Stomach (tissue), 9 donors: ENCODE results near the gene PCDH15. TPM values are rescaled to one million over a fixed set of nuclear protein-coding genes. Genes with fewer than 3 reads are reported as not detected.

Experiments
- DNase-seq, 2 donors: peaks; one replicate each; pipeline versions ENCODE4 v3.0.0 to v3.0.0-alpha.2; 2013 to 2019
- H3K27ac ChIP-seq, 5 donors: fragments of 200-600 bp in 4 of 5; sonication (generic) in 4 of 5; one replicate each; pipeline ENCODE4 v1.5.1; 2013 to 2019; ENCODE audit warnings: mild to moderate bottlenecking in 1 of 5, moderate library complexity in 1 of 5
- H3K27me3 ChIP-seq, 3 donors: fragments of 200-600 bp; sonication (generic); one replicate each; pipeline ENCODE4 v1.5.1; 2017 to 2019; ENCODE audit warnings: mixed run types in 1 of 3
- H3K36me3 ChIP-seq, 4 donors: fragments of 200-600 bp; sonication (generic); 1 replicate in 3 of 4; 2 replicates in 1 of 4; pipeline ENCODE4 v1.5.1; 2016 to 2019
- H3K4me1 ChIP-seq, 4 donors: fragments of 200-600 bp; sonication (generic); one replicate each; pipeline ENCODE4 v1.5.1; 2016 to 2019
- H3K4me3 ChIP-seq, 4 donors: fragments of 200-600 bp; sonication (generic) in 3 of 4; one replicate each; pipeline ENCODE4 v1.5.1; 2016 to 2019; ENCODE audit warnings: mild to moderate bottlenecking in 1 of 4
- H3K9me3 ChIP-seq, 4 donors: fragments of 200-600 bp; sonication (generic); one replicate each; pipeline ENCODE4 v1.5.1; 2016 to 2019
- EP300 ChIP-seq: sonication (generic); formaldehyde crosslinking; IDR thresholded peaks from one replicate; pipeline ENCODE4 v1.6.1; 2017; ENCODE audit warnings: antibody characterized with exemption
- POLR2A ChIP-seq, 4 donors: fragments of 450-650 bp; IDR thresholded peaks; one replicate each; pipeline ENCODE4 v1.6.1; 2016; ENCODE audit warnings: antibody characterized with exemption in 4 of 4, control low read depth in 2 of 4, mild to moderate bottlenecking in 1 of 4, moderate library complexity in 1 of 4
- POLR2AphosphoS5 ChIP-seq, 3 donors: sonication (generic); formaldehyde crosslinking; IDR thresholded peaks; one replicate each; pipeline ENCODE4 v1.6.1; 2016; ENCODE audit warnings: antibody characterized with exemption in 3 of 3
- WGBS, 5 donors: extraction: QIAGEN DNeasy Blood & Tissue Kit in 3 of 5; methylation state at CpG; one replicate each; pipeline versions ENCODE4 v1.1.5 to v1.1.7; 2013 to 2018; 5-methylcytosine and 5-hydroxymethylcytosine counted together
- intact Hi-C: fragments of 100-400 bp; cut with DNase I; formaldehyde crosslinking; loops from one replicate; pipeline ENCODE4 v1.15.1; 2023; ENCODE audit warnings: low total_unique reads
- polyA plus RNA-seq, 3 donors: library from polyadenylated mRNA; stranded (reverse); fragments of 200-250 nt; gene quantifications; one replicate each; pipeline ENCODE4 v1.2.3, GENCODE V29; 2013
- total RNA-seq, 5 donors: library from RNA; depleted of rRNA; stranded (reverse); fragments of >200 nt; gene quantifications; one replicate each; pipeline versions ENCODE4 v1.1.0 to v1.2.3, GENCODE V29; 2014 to 2016
- TF ChIP-seq, protein P1 (sequence below), 7 experiments: fragments of 450-650 bp in 4 of 7; fragments of 200-600 bp in 3 of 7; sonication (generic) in 3 of 7; IDR thresholded peaks; one replicate each; pipeline ENCODE4 v1.5.1; 2016 to 2019; ENCODE audit warnings: antibody characterized with exemption in 7 of 7, control low read depth in 2 of 7, mild to moderate bottlenecking in 1 of 7
- donor health status: healthy with polysubstance abuse.
- donor health status: Bipolar disorder and iron deficiency.
- donor health status: healthy.

Gene PCDH15
- total and polyA plus RNA-seq, 8 donors = 3.7 TPM; not detected in 7

- WGBS, 5 donors = 63 to 71% (median 67%) methylated on average over 4 of the region's 4 CpGs
- Histone ChIP-seq H3K27ac (no peak overlapping the region), H3K4me1 (no peaks in the 10 kb centered on the region), H3K27me3 (no peaks in the 10 kb centered on the region), H3K9me3 (no peaks in the 10 kb centered on the region), H3K36me3 (no peaks in the 10 kb centered on the region), H3K4me3 (no peak overlapping the region)
- no peak for DNase-seq
- intact Hi-C loops = no loop called here
- TF ChIP-seq POLR2A (IDR thresholded peaks at IDR 0.05) (no peak), POLR2AphosphoS5 (IDR thresholded peaks at IDR 0.05) (no peak), EP300 (no peak)
- TF ChIP-seq, protein P1, sequence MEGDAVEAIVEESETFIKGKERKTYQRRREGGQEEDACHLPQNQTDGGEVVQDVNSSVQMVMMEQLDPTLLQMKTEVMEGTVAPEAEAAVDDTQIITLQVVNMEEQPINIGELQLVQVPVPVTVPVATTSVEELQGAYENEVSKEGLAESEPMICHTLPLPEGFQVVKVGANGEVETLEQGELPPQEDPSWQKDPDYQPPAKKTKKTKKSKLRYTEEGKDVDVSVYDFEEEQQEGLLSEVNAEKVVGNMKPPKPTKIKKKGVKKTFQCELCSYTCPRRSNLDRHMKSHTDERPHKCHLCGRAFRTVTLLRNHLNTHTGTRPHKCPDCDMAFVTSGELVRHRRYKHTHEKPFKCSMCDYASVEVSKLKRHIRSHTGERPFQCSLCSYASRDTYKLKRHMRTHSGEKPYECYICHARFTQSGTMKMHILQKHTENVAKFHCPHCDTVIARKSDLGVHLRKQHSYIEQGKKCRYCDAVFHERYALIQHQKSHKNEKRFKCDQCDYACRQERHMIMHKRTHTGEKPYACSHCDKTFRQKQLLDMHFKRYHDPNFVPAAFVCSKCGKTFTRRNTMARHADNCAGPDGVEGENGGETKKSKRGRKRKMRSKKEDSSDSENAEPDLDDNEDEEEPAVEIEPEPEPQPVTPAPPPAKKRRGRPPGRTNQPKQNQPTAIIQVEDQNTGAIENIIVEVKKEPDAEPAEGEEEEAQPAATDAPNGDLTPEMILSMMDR (IDR thresholded peaks at IDR 0.05) = no peak
These were observed 960.4 kb downstream of the PCDH15 start for GRCh38 chr10:53840653-53841052.

DNA sequence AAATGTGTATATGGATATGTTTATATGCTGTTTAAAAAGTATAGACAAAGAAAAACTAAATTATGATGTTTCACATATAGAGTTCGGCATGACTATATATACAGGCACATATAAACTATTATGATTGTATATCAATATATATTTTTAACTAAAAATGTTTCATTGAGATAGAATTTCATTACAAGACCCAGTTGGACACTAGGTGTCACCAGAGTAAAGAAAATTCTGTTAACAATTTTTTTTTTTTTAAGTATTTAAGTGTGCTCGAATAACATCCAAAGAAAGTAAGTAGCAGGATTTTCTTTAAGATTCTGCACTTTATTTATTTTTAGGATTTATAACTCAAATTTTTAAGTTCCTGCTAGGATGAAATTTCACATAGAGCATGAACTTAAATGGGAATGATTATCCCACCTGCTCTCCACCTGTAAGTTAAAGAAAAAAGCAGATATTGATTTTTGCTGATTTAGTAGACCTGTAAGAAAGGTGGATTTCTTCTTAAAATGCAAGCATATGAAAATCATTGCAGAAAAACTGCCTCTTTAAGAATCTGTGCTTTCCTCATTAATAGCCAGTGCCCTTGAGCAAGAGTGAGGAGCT lies 961.5 kb downstream of the PCDH15 start:
- intact Hi-C loops = no loop called here
- Histone ChIP-seq H3K36me3 (no peaks in the 10 kb centered on the region), H3K9me3 (no peaks in the 10 kb centered on the region), H3K4me3 (no peak overlapping the region), H3K27me3 (no peaks in the 10 kb centered on the region), H3K27ac (no peak overlapping the region), H3K4me1 (no peaks in the 10 kb centered on the region)
- WGBS, 5 donors = 8 to 21% (median 19%) methylated on average over 2 of the region's 2 CpGs
- peak in 1 of 2 donors; percentile 58 for DNase-seq
- TF ChIP-seq EP300 (no peak), POLR2A (IDR thresholded peaks at IDR 0.05) (no peak)
- TF ChIP-seq, protein P1 (IDR thresholded peaks at IDR 0.05) = peak in 2 of 7 experiments; percentile 25 to 26

- WGBS, 5 donors = 77 to 89% (median 83%) methylated on average over 1 of the region's 1 CpG
- H3K4me1 ChIP-seq = no peaks in the 10 kb centered on the region
- TF ChIP-seq POLR2A (IDR thresholded peaks at IDR 0.05) (no peak), EP300 (no peak), POLR2AphosphoS5 (IDR thresholded peaks at IDR 0.05) (no peak)
- TF ChIP-seq, protein P1 (IDR thresholded peaks at IDR 0.05) = no peak
- no peak overlapping the region for H3K27ac ChIP-seq
- H3K9me3 ChIP-seq = no peaks in the 10 kb centered on the region
- H3K27me3 ChIP-seq = no peaks in the 10 kb centered on the region
- DNase-seq = no peak
- H3K4me3 ChIP-seq = no peak overlapping the region
- intact Hi-C loops = no loop called here
- no peaks in the 10 kb centered on the region for H3K36me3 ChIP-seq
These were observed 964.4 kb downstream of the PCDH15 start for GRCh38 chr10:53836638-53837037.

DNA sequence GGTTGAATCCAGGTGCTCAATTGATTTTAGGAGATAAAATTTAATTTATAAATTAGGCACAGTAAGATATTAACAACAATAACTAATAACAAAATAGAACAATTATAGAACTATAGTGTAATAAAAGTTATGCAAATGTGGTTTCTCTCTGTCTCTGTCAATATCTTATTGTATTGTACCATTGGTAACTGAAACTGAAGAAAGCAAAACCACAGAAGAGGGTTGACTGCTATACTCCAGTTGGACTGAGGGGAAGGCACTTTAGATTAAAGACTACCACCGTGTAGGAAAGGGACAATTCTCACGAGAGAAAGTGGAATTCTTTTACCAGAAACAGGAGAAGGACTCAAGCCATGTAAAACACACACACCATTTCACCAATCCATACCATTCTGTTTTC lies 967.1 kb downstream of the PCDH15 start:
- DNase-seq = no peak
- H3K27ac ChIP-seq = no peak overlapping the region
- intact Hi-C loops = no loop called here
- WGBS, 5 donors = 54 to 77% (median 61%) methylated on average over 2 of the region's 2 CpGs
- no peak overlapping the region for H3K4me3 ChIP-seq
- H3K36me3 ChIP-seq = no peaks in the 10 kb centered on the region
- TF ChIP-seq, protein P1 (IDR thresholded peaks at IDR 0.05) = no peak
- TF ChIP-seq POLR2AphosphoS5 (IDR thresholded peaks at IDR 0.05) (no peak), EP300 (no peak)
- H3K9me3 ChIP-seq = no peaks in the 10 kb centered on the region
- no peaks in the 10 kb centered on the region for H3K4me1 ChIP-seq
- H3K27me3 ChIP-seq = no peaks in the 10 kb centered on the region
